NCI-H1694 (cell line): ENCODE data around the gene NKD2.
A peak's percentile ranks its signal among the peaks of the same experiment; 100 is the strongest.

Experiments used
- DNase-seq: peaks from one replicate; lab custom pipeline; 2025; lab: John Stamatoyannopoulos, UW

NKD2 gene

DNA sequence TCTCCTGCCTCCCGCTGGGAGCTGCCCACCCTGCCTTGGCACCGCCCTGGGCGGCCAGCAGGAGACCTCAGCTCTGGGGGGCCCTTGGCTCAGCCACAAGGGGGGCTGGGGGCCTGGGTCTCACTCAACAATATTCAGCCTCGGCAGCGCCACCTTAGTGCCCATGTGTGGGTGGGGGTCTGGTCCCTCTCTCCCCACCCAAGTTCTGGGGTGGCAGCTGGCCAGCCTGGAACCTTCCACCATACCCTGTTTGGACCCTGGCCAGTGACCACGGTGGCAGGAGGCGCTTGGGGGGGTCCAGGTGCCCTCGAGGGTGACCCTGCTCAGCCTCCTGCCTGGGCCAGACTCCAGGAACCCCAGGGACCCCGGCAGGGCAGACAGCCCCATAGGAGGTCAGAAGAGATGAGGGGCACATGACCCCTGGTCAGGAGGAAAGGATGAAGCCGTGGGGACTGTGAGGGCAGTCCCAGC is 22.2 kb downstream of the NKD2 start:
- no peak for DNase-seq

- DNase-seq, result no peak
Observed at GRCh38 chr5:1031306-1031959, 22.8 kb downstream of the NKD2 start.

DNA sequence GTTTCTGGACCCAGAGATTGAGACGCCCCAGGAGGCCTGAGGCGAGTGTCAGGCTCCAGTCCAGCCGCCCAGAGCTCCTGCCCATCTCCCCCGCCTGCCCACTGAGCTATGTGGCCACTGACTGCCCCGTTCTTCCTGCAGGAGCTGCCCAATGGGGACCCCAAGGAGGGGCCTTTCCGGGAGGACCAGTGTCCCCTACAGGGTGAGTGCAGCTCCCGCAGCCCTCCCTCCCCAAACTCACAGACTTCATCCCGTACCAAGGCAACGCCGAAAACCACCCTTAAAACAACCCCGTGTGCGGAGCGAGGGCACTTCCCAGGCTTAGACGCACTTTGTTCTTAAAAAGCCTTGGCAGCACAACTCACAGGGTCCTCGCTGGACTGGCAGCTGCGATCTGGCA is 23.4 kb downstream of the NKD2 start:
- DNase-seq, result no peak

DNA sequence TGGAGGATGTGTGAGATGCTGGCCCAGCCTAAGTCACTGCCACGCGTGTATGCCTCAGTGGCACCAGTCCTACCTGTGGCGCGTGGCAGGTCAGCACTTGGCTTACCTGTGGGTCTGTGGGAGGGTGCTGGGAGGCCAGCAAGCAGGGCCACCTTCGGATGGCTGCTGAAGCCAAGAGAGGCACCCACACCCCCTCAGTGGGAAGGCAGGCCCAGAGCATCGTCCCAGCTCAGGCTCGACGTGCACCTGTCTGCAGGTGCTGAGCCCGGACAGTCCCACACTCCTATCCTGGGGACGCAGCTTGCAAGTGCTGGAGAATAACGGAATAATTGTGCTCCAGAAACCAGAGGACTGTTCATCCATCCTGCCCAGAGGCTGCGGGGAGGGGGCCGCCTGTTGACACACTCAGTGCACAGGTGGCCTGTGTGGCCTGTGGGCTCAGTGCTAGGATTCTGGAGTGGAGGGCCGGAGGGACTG is 24.0 kb downstream of the NKD2 start:
- no peak for DNase-seq

DNA sequence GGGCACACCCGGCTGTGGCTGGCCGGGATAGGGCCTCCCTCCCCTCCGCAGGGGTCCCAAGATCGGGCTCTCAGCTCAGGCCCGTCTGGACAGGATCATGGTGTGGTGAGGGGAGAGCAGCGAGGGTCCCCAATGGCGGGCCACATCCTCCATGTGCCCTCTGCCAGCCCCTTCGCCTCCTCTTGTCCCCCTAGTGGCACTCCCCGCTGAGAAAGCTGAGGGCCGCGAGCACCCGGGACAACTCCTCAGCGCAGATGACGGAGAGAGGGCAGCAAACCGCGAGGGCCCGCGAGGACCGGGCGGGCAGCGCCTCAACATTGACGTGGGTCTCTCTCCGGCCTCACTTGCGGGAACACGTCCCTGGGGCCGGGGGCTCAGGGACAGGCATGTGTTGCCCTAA is 24.6 kb downstream of the NKD2 start:
- no peak for DNase-seq

DNA sequence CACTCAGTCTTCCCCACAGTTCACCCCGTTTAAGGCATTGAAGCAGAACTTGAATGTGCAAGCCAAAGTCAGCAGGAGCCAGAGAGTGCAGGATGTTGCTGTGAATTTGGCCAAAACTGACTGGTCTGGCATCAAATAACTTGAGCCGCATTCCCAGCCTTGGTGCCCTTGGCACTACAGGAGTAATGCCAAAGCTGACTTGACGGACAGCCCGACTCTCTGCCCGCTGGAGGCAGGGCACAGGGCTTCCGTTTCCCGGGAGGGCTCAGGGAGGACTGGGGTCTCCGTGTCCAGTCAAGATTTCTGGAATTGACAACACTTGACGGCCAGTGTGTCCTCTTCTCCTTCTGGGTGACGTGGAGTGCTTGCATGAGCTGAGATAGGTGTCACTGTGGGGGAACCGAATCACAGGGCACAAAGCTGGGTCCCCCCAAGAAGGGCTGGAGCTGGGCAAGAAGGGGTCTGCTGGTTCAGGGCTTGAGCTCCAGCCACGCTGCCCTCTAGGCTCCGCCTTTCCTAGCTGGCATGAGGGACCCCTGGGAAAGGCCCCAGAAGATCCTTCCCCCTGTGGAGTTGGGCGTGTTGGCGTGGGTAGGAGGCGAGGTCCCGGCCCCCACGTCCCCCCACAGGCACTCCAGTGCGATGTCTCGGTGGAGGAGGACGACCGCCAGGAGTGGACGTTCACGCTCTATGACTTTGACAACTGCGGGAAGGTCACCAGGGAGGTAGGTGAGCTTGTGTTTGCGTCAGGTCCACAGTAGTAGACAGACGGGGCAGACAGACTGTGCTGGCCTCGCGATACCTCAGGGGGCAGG is 25.2 kb downstream of the NKD2 start:
- DNase-seq, result no peak

GRCh38 chr5:1034421-1034905 is 25.9 kb downstream of the NKD2 start:
- DNase-seq, result no peak

- DNase-seq, result no peak
Observed at GRCh38 chr5:1034986-1035385, 26.4 kb downstream of the NKD2 start.

- DNase-seq, result no peak
Observed at GRCh38 chr5:1035421-1036405, 27.1 kb downstream of the NKD2 start.

GRCh38 chr5:1036504-1037122 is 28.0 kb downstream of the NKD2 start:
- no peak for DNase-seq

- peak; percentile 24 for DNase-seq
Observed at GRCh38 chr5:1037123-1037670, 28.6 kb downstream of the NKD2 start.

DNA sequence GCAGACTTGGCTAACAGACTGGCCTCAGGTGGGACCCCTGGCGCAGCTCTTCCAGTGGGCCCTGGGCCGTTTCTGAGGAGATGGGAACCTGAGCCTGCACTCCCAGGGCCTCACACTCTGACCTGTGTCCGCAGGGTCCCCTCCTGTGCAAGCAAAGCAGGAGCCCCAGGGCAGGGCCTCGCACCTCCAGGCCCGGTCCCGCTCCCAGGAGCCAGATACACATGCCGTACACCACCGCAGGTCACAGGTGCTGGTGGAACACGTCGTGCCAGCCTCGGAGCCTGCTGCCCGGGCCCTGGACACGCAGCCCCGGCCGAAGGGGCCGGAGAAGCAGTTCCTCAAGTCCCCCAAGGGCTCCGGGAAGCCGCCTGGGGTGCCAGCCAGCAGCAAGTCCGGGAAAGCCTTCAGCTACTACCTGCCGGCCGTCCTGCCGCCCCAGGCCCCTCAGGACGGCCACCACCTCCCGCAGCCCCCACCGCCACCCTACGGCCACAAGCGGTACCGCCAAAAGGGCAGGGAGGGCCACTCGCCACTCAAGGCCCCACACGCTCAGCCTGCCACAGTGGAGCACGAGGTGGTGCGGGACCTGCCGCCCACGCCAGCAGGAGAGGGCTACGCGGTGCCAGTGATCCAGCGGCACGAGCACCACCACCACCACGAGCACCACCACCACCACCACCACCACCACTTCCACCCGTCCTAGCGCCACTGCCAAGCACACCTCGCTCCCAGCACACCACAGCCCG is 29.2 kb downstream of the NKD2 start:
- DNase-seq, result no peak

DNA sequence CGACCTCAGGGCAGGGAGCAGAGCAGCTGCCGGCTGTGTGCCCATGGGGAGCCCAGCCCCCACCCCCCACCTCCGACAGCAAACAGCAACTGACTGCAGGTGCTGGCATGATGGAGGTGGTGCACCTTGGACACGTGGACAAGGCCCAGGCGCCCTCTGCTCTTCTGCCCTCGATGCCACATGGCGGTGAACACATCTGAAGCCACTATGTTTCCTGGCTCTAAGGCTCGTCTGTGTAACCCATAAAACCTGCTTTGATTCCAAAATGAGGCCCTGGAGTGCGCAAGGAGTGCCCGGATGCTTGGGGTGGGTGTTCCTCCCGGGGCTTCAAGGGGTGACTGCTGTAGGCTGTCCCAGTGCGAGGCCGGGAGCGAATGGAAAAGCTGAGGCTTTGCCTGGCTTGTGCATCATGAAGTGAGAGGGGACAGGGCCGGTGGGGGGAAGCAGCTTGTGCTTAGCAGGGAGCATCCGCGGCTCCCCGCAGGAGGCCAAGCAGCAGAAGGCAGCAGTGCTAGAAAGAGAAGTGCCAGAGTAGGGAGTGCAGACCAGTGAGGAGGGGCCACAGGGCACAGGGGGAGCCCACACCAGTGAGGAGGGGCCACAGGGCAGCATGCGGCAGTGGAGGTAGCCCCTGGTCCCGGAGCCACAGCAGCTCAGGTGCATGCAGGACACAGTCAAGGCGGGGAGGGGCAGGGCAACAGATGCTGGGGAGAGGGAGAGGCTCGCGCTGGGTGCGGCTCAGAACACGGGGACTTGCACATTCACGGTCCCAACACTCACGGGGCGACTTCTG is 30.0 kb downstream of the NKD2 start:
- DNase-seq, result no peak

DNA sequence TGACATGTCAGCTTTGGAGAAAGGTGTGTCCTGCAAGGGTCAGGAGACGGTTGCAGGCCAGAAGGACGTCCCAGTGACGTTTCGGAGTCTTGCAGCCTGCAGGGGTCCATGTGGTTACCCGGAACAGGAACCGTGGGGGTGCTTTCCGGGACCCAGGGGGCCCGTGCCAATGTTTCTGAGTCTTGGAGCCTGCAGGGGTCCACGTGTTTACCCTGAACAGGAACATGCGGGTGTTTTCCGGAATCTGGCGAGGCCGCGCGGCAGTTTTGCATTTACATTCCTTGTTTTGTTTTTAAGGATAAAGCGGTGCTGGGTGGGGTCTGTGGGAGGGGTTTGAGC is 30.6 kb downstream of the NKD2 start:
- DNase-seq, result no peak

DNA sequence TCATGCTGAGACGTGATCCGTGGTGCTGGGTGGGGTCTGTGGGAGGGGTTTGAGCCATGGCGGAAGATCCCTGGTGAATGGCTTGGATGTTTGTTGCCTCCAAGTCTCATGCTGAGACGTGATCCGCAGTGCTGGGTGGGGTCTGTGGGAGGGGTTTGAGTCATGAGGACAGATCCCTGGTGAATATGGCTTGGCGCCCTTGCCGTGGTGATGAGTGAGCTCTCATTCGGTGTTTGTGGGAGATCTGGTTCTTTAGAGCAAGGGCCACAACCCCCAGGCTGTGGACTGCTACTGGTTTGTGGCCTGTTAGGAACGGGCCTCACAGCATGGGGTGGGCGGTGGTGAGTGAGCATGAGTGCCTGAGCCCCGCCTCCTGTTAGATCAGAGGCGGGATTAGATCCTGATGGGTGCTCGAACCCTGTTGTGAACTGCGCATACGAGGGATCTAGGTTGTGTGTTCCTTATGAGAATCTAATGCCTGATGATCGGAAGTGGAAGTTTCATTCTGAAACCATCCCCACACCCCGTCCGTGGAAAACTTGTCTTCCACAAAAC is 31.2 kb downstream of the NKD2 start:
- DNase-seq, result no peak

- DNase-seq, result no peak
Observed at GRCh38 chr5:1040571-1040970, 32.0 kb downstream of the NKD2 start.

DNA sequence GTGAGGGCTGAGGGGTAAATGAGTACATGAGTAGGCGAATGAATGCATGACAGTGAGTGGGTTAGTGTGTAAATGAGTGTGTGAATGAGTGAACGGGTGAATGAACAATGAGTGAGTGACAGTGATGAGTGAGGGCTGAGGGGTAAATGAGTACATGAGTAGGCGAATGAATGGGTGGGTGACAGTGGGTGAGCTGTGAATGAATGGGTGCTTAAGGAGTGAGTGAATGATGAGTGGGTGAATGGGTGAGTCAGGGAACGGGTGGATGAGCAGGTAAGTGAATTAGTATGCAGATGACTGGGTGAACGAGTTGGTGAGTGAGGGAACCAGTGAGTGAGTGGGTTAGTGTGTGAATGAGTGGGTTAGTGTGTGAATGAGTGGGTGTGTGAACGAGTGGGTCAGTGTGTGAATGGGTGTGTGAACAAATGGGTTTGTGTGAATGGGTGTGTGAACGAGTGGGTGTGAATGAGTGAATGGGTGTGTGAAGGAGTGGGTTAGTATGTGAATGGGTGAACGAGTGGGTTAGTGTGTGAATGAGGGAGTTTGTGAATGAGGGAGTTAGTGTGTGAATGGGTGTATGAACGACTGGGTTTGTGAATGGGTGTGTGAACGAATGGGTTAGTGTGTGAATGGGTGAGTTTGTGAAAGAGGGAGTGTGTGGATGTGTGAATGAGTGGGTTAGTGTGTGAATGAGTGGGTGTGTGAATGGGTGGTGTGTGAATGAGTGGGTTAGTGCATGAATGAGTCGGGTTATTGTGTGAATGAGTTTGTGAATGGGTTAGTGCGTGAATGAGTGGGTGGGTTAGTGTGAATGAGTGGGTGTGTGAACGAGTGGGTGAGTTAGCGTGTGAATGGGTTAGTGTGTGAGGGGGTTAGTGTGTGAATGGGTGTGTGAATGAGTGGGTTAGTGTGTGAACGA is 32.9 kb downstream of the NKD2 start:
- DNase-seq, result no peak

- DNase-seq, result no peak
Observed at GRCh38 chr5:1042626-1043025, 34.0 kb downstream of the NKD2 start.
